HG03520 (cell line): ENCODE data around the gene ZG16.
"Not testable (repeated sequence)": the region's sequence is repeated elsewhere in the genome, so short reads cannot be mapped to it uniquely, and the experiment has no call there.

ENCODE experiments used
- ATAC-seq: cut with Tn5 transposase; IDR thresholded peaks from one replicate; pipeline ENCODE4 v1.9.1; 2021; ENCODE audit warnings: mild to moderate bottlenecking, moderate library complexity; ENCODE audit not compliant: unreplicated experiment

ZG16 gene

DNA sequence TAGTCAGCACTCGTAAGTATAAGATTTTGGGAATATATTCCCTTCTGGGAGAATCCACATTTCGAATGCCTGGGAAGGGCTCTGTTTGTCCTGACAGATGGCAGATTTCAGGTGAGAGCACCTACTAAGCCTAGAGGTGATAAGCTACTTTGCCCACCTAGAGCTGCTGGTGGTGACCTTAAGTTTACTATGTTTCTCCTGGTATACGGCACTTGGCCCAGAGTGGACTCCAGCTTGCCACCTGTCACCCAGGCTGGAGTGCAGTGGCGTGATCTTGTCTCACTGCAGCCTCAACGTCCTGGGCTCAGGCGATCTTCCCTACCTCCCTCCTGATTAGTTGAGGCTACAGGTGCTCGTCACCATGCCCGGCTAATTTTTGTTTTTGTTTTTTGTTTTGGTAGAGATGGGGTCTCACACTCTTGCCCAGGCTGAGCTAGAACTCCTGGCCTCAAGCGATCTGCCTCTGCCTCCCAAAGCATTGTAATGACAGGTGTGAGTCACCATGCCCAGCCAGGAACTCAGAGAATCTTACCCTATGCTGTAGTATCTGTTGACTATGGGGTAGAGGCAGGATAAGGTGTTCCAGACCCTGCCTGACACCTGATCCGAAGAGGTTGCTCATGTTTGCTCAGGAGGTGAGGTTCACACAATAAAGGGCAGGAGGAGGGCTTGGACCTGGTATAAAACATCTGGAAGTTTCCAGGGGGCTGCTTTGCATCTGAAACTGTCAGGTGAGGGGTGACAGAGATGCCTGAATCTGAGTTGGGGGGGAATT is at the start of gene ZG16:
TSS of gene ZG16 (plus strand) at position 681 of the 775 bp plus-strand sequence. CDS start 1,011 bp downstream, outside the sequence.
- ATAC-seq = no peak

- ATAC-seq = no peak
Measured at GRCh38 chr16:29729116-29729521, 48.9 kb upstream of the ZG16 start.

- no peak for ATAC-seq
Measured at GRCh38 chr16:29730649-29731048, 47.4 kb upstream of the ZG16 start.

DNA sequence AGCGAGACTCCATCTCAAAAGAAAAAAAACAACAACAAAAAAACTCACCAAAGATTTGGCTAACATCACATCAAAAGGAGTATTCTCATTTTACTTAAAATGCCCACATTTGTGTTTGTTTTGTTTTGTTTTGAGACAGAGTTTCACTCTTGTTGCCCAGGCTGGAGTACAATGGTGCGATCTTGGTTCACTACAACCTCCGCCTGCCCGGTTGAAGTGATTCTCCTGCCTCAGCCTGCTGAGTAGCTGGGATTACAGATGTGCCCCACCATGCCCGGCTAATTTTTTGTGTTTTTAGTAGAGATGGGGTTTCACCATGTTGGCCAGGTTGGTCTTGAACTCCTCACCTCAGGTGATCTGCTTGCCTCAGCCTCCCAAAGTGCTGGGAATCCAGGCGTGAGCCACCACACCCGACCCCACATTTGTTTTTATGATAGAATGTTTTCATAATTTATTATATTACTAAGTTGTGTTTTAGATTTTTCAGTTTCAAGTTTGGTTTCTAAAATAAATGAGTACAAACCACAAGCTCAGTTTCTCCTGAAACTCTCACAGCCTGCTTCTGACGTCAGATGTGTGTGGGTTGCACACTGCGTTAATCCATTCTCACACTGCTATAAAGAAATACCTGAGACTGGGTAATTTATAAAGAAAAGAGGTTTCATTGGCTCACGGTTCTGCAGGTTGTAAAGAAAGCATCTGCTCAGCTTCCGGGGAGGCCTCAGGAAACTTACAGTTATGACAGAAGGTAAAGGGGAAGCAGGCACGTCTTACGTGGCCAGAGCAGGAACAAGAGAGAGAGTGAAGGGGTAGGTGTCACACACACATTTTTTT is 46.1 kb upstream of the ZG16 start:
- ATAC-seq = peak; percentile 58

GRCh38 chr16:29734786-29735185 is 43.3 kb upstream of the ZG16 start:
- ATAC-seq = no peak

DNA sequence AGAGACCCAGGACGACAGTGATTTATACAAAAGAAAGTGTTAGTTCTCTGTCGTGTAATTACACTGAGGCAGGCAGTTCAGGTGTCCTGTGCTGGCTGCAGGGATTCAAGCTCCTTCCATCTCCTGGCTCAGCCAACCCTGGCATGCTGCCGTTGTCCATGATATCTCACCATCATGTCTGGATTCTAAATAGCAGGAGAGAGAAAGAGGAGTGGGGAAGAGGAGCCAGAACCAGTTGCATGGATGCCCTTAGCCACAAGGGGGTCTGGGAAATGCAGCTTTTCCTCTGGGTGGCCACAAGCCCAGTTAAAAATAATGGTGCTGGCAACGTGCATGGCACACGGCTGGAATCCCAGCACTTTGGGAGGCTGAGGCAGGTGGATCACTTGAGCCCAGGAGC is 41.9 kb upstream of the ZG16 start:
- ATAC-seq = no peak

GRCh38 chr16:29736764-29737163 is 41.3 kb upstream of the ZG16 start:
- no peak for ATAC-seq

GRCh38 chr16:29737713-29738112 is 40.3 kb upstream of the ZG16 start:
- no peak for ATAC-seq

DNA sequence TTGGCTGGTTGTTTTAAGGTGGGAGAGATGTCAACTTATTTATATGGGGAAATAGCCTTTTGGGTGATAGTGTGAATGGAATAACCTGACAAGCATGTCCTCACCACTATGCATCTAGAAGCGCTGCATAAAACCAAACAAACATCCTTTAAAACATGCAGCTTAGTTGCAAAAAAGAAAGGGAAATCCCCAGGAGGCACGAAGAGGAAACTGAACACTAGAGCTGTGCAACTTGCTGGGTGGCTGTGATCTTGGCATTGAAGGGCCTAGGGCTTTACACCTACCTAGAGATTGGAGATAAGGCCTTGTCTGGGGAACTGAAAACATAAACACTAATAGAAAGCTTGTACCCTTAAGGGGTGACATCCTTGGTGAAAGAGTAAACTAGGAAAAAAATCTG is 39.5 kb upstream of the ZG16 start:
- no peak for ATAC-seq

DNA sequence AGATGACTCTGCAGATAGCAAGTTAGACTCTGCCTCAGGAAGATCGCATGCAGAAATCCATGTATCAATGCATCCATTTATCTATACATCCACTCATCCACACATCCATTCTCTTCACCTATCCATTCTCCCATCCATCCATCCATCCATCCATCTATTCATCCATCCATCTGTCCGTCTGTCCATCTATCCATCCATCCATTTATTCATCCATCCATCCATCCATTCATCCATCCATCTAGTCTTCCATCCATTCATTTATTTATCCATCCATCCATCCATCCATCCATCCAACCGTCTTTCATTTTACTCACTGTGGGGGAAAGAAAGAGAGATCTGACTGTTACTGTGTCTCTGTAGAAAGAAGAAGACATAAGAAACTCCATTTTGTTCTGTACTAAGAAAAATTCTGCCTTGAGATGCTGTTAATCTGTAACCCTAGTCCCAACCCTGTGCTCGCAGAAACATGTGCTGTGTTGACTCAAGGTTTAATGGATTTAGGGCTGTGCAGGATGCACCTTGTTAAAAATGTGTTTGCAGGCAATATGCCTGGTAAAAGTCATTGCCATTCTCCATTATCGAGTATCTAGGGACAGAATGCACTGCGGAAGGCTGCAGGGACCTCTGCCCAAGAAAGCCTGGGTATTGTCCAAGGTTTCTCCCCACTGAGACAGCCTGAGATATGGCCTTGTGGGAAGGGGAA is 38.0 kb upstream of the ZG16 start:
- ATAC-seq = not testable (repeated sequence)

- ATAC-seq = not testable (repeated sequence)
Measured at GRCh38 chr16:29740630-29741015, 37.4 kb upstream of the ZG16 start.

- no peak for ATAC-seq
Measured at GRCh38 chr16:29742683-29743275, 35.3 kb upstream of the ZG16 start.

- no peak for ATAC-seq
Measured at GRCh38 chr16:29743475-29743826, 34.6 kb upstream of the ZG16 start.

DNA sequence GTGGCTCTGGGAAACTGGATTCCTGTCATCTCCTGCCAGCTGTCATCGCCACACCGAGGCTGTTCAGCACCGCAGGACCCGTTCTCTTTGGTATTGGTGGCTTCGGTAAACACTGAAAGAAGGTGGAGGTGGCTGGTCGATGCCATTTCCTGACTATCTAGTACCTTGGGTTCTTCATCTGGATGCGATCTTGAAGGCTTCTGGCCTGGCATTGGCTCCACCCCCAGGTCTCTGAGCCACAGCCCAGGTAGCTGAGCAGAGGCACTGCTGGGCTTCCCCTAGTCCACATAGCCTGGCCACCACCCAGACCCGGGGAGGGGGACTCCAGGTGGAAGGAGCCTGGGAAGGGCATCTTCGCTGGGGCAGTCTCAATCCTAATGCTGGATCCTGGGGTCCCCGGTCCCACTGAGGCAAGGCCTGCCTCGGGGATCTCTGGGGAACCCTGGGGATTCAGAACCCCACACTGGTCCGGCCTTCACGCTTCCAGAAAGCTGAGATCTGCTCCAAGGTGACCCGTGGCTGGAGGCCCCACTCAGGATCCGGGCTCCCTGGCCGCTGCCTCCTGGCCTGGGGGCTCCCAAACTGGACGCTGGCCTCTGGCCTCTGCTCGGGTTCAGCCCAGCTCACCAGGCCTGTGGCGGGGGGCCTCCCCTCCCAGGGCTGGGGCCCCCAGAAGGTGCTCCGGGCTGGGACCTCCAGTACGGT is 34.1 kb upstream of the ZG16 start:
- no peak for ATAC-seq

GRCh38 chr16:29744541-29745101 is 33.4 kb upstream of the ZG16 start:
- no peak for ATAC-seq

DNA sequence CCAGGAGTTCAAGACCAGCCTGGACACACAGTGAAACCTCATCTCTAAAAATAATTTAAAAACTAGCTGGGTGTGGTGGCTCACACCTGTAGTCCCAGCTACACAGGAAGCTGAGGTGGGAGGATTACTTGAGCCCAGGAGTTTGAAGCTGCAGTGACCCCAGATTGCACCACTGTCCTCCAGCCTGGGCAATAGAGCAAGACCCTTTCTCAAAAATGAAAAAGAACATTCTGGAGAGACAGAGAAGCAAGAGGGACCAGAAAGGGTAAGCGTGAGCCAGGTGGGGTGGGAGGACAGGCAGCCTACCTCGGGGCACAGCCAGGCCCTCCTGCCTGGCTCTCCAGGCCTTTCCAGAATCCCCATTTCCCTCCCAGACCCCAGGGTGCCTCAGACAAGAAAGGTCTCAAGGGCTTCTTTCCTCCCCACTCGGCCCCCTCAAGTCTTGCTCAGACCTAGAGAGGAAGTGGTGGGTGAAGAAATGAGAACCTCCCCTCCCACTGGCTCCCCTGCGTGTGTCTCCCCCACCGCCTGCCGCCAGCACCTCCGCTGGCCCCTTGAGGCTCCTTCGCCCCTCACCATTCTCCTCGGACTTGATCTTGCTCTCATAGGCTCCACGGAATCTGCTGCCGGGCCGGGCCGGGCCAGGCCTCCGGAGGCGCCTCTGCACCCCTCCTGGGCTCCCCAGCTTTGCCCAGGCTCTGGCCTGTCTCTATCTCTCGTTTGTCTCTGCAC is 32.8 kb upstream of the ZG16 start:
- ATAC-seq = peak; percentile 25

- peak; percentile 75 for ATAC-seq
Measured at GRCh38 chr16:29745853-29746345, 32.2 kb upstream of the ZG16 start, which contains the start of gene C16orf54. TSS of gene C16orf54 (minus strand) at chr16:29745990. CDS start at chr16:29744951, 1,039 bp downstream.

DNA sequence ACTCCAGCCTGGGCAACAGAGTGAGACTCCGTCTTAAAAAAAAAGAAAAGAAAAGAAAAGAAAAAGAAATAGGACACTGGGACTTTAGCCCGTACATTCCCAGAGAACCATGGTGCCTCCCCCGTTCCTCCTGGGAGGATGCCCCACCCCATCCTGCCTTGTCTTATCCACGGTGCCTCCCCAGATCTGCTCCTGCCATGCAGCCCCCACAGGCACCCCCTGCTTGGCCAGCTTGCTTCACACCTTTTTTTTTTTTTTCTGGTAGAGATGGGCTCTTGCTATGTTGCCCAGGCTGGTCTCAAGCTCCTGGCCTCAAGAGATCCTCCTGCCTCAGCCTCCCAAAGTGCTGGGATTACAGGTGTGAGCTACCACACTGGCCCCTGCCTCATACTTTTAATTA is 31.5 kb upstream of the ZG16 start:
- not testable (repeated sequence) for ATAC-seq
